NCI-H774 (cell line): ENCODE data around the gene TBCK.

Experiments
- DNase-seq: peaks from one replicate; lab custom pipeline; 2025; lab: John Stamatoyannopoulos, UW

The TBCK gene

GRCh38 chr4:106286611-106287010 is 29.4 kb downstream of the TBCK start:
- no peak for DNase-seq

- DNase-seq, result no peak
These were observed 31.8 kb downstream of the TBCK start for GRCh38 chr4:106284227-106284626.

DNA sequence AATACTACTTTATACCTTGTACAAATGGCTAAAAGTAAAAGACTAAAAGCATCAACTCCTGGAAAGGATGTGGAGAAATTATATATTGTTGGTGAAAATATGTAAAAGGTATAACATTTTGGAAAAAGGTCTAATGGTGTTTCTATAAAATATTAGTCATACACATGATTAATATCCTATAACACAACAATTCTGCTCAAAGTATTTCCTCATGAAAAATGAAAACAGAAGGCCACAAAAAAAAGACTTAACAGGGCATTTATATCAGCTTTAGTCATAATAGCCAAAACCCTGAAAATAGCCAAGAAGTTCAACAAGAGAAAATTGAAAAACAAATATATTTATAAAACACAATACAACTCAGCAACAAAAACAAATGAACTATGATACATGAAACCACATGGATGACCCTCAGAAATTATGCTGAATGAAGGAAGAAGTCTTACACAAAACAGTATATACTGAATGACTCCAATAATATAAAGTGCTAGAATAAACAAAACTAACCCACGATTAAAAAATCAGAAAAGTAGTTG is 38.8 kb downstream of the TBCK start:
- no peak for DNase-seq

- no peak for DNase-seq
These were observed 42.2 kb downstream of the TBCK start for GRCh38 chr4:106273831-106274230.

DNA sequence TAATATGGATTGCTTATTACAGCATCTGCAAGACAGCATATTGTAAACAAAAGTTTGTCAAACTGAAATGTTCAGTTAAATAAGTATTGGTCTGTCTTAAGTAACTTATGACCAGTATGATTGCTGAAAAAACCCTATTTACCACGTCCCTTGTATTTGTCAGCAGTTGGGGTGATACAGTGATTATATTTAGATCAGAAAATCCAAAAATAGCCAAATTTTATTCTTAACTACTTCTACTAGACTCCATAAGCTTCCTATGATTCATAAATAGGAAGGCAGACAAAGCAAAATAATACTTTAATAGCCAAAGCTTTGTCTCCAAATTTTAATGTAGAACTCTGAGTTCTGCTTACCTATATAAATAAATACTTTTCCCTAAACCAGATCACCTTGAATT is 45.3 kb downstream of the TBCK start:
- no peak for DNase-seq

- no peak for DNase-seq
These were observed 46.3 kb downstream of the TBCK start for GRCh38 chr4:106269711-106270110.

- no peak for DNase-seq
These were observed 47.2 kb downstream of the TBCK start for GRCh38 chr4:106268786-106269185.

DNA sequence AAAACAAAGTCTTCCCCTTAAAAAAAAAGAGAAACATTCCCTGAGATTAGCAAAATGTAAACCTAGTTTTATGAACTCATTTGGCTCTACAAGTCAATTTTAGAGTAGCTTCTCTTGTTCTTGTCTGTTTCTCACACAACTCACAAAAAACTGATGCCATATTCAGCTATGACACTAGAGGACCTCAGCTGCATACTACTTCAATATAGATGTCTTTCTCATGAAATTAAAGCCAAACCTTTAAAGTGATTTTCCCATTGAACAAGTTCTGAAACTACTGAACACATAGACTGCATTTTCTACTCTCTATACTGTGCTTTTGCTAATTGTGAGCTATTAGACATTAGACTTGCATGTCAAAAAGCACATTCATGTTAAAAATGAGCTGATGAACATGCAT is 49.8 kb downstream of the TBCK start:
- no peak for DNase-seq

- DNase-seq, result no peak
These were observed 51.7 kb downstream of the TBCK start for GRCh38 chr4:106264331-106264728.

GRCh38 chr4:106263594-106264330 is 52.2 kb downstream of the TBCK start:
- DNase-seq, result no peak

DNA sequence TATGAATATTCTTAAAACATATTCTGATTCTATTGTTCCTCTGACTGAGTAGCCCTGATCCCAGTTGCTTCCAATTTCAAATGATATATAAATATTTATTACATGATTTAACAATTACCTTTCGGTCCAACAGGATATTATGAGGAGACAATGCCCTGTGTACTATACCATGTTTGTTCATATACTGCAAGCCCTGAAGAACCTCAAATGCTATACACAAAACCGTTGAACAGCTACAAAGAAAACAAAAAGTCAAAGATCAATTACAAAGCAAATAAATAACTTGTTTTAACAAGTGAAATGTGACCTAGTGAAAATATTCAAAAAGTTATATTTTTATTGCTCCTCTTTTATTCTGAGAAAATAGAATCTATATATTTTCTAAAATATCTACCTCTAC is 54.0 kb downstream of the TBCK start:
- DNase-seq, result no peak

DNA sequence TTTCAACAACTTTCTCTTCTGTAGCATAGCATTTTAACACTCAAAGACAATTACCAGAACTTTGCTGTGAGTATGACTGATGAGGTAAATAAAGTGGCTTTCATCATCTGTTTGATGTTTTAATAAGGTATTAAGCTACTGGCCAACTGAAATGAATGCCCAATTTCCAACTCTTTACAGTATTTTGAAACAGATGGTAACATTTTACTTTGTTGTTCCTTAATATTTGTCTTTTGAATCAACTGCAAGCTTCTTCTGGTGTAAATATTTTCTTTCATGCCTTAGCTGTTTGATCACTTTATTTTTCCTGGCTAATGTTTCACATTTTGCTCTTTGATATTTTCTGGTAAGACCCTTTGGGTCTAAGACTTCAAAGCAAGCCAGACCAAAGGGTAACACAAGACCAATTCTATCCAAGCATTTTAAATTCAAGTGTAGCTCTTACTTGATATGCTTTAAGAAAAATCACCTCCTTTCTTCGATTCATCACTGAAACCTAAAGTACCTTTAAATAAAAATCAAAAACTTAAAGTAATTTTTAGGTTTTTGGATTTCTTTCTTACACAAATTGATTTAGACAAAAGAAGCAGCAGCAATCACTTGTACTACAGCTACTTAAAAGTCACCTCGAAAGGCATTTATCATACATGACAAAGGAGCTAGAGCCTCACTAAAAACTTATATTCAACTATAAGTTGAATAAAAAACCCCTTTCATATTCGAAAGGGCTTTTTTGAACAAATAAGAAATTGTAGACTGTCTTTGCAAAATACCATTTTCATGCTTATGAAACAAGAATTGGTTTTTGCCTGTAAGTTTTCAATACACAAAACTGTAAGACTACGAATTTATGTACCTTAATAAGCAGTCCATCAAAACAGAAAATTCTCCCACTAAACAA is 57.6 kb downstream of the TBCK start:
- DNase-seq, result no peak

- no peak for DNase-seq
These were observed 59.8 kb downstream of the TBCK start for GRCh38 chr4:106256190-106256589.

DNA sequence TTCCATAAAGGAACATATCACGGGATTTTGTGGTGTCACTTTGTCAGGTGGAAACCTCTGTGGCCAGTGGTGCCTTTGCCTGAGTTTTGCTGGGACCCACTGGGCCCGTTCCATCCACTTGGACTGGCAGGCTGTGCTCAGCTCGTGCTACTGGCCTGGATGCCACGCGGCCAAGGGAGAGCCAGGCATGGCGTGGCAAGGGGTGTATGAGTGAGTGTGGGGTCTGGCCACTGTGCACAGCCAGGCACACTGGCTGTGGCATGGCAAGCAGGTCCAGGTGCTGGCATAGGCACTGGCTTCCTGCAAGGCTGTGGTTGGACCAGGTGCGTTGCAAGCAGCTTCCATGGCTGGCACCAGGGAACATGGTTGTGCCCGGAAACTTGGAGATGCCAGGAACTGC is 60.8 kb downstream of the TBCK start:
- no peak for DNase-seq

DNA sequence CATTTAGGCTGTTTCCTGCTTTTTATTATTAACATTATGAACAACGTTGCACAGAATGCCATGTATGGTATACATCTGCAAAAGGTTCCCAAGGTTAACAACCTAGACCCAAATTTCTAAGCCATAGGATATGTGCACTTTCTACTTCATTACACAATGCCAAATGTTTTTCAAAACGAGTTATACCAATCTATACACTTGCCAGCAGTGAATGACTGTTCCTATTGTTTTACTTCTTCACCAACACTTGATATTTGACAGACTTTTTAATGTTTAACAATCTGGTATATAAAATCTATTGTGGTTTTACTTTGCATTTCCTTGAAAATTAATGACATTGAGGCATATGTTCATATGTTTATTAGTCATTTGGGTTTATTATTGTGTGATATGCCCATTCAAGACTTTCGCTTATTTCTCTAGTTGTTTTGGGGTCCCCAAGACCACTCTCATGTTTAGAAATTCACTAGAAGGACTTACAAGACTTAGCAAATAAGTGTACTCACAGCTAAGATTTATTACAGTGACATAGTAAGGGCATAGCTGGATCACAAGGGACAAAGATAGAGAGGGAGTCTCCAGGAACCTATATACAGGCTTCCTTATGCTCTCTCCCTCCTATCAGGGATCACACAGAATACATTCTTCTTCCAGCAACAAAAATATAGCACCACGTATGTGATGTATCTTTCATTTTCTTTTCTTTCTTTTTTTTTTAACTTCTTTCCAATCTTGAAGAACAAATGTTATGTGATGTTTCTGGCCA is 62.5 kb downstream of the TBCK start:
- DNase-seq, result no peak

GRCh38 chr4:106247600-106247999 is 68.4 kb downstream of the TBCK start:
- no peak for DNase-seq

GRCh38 chr4:106246441-106246840 is 69.6 kb downstream of the TBCK start:
- no peak for DNase-seq

- DNase-seq, result no peak
These were observed 70.8 kb downstream of the TBCK start for GRCh38 chr4:106245176-106245575.

DNA sequence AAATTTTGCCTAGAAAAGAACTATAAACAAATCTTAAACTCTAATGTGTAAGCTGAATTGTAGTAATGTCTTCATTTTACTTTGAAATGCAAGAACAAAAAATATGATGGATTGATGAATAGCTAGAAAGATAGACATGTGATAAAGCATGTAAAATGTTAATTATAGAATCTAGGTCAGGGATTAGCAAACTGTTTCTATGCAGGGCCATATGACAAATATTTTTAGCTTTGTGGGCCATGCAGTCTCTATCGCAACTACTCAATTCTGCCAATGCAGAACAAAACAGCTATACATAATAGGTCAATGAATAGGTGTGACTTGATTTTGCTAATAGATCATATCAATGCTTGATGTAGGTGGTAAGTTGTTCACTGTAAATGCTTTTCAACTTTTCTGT is 75.3 kb downstream of the TBCK start:
- no peak for DNase-seq

GRCh38 chr4:106238820-106239420 is 77.1 kb downstream of the TBCK start:
- DNase-seq, result no peak

GRCh38 chr4:106231931-106232330 is 84.1 kb downstream of the TBCK start:
- no peak for DNase-seq

- no peak for DNase-seq
These were observed 93.5 kb downstream of the TBCK start for GRCh38 chr4:106222548-106222947.
